GM12875 (cell line): ENCODE data around the gene DCLRE1B.

Source experiments
- H3K4me3 ChIP-seq: one replicate; pipeline ENCODE4 v1.5.1; 2011; ENCODE audit warnings: low read depth, low read length, control low read depth
- TF ChIP-seq, protein P1 (sequence below): IDR thresholded peaks from 2 replicates; pipeline ENCODE4 v1.5.1; 2011; ENCODE audit warnings: low read depth, mild to moderate bottlenecking, control low read depth, inconsistent platforms, low read length, moderate library complexity, borderline replicate concordance; ENCODE audit not compliant: insufficient read depth

DCLRE1B gene

DNA sequence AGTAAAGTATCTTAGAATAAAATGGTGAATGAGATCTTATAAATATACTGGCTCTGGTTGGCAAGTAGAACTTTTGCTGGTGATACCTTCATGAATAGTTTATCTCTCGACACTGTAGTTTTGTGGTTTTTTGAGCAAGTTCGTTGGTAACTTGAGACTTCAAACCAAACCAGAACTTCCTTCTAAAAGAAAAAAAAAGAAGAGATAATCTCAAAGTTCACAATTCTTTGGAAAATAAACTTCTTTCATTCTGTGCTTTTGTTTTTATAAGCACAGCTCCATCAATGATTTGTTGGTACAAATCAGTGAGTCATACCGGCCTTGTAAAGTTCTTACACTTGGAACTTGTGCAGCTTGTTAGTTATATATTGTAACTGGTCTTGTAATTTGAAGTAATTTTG lies 26.3 kb downstream of the DCLRE1B start:
- H3K4me3 ChIP-seq, result no peak overlapping the region
- TF ChIP-seq, protein P1, sequence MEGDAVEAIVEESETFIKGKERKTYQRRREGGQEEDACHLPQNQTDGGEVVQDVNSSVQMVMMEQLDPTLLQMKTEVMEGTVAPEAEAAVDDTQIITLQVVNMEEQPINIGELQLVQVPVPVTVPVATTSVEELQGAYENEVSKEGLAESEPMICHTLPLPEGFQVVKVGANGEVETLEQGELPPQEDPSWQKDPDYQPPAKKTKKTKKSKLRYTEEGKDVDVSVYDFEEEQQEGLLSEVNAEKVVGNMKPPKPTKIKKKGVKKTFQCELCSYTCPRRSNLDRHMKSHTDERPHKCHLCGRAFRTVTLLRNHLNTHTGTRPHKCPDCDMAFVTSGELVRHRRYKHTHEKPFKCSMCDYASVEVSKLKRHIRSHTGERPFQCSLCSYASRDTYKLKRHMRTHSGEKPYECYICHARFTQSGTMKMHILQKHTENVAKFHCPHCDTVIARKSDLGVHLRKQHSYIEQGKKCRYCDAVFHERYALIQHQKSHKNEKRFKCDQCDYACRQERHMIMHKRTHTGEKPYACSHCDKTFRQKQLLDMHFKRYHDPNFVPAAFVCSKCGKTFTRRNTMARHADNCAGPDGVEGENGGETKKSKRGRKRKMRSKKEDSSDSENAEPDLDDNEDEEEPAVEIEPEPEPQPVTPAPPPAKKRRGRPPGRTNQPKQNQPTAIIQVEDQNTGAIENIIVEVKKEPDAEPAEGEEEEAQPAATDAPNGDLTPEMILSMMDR, result no peak

DNA sequence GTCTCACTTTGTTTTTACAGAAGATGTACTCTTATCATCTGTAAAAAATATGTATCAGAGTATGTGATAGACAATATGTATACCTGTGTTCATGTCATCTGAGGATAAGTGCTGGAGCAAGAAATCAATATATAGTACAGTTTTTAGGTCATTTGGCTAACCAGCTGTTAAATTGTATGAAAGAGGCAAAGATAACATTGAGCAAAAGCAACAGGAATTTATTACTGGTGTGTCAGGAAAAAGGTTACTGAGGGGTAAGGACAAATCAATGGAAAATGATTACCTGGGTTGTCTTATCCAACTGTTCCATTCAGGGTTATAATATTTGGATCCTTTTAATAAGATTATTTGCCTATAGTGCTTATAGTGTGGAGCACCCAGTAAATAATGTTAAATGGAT lies 28.9 kb downstream of the DCLRE1B start:
- TF ChIP-seq, protein P1, result no peak
- H3K4me3 ChIP-seq, result no peak overlapping the region

DNA sequence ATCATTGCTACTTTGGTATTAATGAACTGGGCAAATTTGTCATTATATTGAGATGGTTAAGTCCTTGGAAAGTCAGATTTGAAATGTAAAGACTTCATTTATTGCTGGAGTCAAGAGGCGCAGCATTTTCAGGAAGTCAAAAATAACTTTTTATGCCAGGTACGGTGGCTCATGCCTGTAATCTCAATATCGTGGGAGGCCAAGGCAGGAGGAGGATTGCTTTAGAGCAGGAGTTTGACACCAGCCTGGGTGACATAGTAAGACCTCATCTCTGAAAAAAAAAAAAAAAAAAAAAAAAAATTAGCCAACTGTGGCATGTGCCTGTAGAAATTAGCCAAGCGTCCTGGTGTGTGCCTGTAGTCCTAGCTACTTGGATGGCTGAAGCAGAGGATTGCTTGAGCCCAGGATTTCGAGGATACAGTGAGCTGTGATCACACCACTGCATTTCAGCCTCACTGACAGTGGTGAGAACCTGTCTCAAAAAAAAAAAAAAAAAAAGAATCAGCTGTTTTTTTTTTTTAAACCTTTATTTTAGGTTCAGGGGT lies 29.5 kb downstream of the DCLRE1B start:
- no peak overlapping the region for H3K4me3 ChIP-seq
- TF ChIP-seq, protein P1, result no peak

DNA sequence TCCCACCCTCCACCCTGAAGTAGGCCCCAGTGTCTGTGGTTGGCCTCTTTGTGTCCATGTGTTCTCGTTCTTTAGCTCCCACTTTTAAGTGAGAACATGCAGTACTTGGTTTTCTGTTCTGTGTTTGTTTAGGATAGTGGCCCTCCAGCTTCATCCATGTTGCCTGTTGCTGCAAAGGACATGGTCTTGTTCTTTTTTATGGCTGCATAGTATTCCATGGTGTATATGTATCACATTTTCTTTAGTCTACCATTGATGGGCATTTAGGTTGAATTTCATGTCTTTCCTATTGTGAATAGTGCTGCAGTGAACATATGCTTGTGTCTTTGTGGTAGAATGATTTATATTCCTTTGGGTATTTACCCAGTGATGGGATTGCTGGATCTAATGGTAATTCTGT lies 30.1 kb downstream of the DCLRE1B start:
- TF ChIP-seq, protein P1, result no peak

DNA sequence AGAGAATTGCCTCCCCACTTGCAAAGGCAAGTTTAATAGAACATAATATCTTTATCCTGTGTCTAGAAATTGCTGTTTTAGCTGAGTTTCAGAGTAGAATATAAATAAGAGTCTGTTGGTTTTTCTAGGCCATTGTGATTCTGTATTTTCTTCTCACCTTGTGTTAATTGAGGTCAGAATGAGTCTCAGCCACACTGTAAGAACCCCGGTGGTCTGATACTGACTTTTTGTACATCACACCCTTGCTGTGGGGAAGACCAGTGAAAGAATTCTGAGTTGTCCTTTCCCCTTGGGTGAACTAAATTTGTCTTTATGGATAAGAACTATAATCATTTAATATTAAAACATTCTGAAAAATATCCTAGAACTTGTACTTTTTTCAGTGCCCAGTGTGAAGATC lies 30.8 kb downstream of the DCLRE1B start:
- TF ChIP-seq, protein P1, result no peak
- H3K4me3 ChIP-seq, result no peak overlapping the region

More for the DNA sequence above, 30.1 kb downstream of the DCLRE1B start:
- H3K4me3 ChIP-seq, result no peak overlapping the region

DNA sequence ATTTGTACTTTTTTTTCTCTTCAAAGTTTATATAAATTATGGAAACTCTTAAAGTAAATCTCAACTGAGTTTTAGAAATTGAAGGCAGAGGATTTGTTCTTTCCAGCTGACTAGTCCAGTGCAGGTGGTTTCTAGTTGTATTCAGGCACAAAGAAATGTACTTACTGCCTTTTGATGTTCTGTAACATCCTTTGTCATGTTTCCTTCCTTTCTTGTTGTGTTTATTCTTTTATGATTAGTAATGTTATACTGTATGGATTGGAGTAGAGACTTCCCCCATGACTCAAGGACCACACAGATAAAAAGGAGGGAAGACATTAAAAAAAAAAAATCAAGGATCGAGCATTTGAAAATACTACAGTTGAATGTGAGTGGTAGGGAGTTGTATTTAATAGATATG lies 32.0 kb downstream of the DCLRE1B start:
- H3K4me3 ChIP-seq, result no peak overlapping the region
- TF ChIP-seq, protein P1, result no peak

DNA sequence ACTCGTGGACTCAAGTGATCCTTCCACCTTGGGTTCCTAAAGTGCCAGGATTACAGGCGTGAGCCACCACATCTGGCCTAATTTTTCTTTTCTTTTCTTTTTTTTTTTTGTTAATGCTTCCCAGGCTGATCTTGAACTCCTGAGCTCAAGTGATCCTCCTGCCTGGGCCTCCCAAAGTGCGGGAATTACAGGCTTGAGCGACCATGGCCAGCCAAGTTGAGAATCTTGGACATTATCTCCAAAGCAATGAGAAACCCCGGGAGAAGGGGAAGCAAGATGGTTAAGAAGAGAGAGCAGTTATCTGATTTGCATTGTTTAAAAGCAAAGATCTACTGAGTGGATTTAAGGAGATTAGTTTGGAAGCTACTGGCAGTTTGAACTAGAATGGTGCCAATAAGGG lies 33.1 kb downstream of the DCLRE1B start:
- H3K4me3 ChIP-seq, result no peak overlapping the region
- TF ChIP-seq, protein P1, result no peak
